HG03159 (cell line): ENCODE measurements around the gene RGPD6.
A peak's percentile ranks its signal among the peaks of the same experiment; 100 is the strongest.
"Not testable (repeated sequence)": the region's sequence is repeated elsewhere in the genome, so short reads cannot be mapped to it uniquely, and the experiment has no call there.

Source experiments
- ATAC-seq: cut with Tn5 transposase; IDR thresholded peaks from one replicate; pipeline ENCODE4 v1.9.1; 2021; ENCODE audit warnings: mild to moderate bottlenecking, moderate library complexity; ENCODE audit not compliant: unreplicated experiment

RGPD6 gene

DNA sequence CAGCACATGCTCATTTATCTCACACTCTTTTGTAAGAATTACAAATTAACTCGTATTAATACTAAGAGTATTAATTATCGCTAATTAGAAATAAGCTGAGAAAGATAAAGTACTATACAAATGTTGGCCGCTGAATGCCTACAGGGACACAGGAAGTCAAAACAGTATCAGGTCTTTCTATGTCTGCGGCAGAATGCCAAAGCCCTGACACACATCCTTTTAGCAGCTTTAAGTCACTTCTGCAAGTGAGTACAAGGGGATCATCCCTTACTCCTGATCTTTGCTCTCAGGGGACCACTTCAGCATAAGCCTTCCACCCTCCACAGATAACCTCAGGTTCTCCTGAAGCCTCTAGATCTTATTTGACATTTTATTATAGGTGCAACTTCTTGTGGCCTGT lies 94.3 kb downstream of the RGPD6 start:
- not testable (repeated sequence) for ATAC-seq

DNA sequence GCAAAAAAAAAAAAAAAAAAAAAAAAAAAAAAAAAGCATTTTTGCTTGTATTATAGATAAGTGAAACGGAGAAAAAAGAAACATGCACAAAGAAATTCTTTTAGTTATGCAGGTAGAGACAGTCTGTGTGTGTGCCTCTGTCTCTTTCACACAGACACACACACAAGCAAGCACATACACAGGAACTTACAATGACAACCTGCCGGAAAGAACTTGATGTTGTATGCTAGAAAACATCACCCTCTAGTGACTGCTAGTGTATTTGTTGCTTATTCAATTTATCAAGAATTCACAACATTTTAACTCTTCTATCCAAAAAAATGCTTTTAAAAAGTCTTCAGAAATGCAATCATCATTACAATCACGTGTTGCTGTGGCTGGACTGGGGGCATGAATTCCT lies 95.8 kb downstream of the RGPD6 start:
- not testable (repeated sequence) for ATAC-seq

DNA sequence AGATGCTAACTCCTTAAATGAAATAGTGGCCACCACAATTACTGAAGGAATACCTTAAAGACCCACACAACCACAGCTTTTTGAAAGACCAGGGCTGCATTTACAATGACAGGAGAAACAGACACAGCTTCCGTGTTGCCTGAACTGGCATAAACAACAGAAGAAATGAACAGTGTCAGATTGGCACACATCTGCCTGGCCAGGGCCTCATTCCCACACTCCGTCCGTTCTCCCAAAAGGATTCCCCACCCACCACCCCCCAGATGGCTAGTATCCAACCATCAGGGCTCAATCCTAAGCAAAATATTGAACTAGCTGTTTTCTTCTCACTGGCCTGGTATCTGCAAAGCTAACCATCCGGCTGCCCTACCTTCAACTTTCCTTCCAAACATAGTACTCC lies 96.9 kb downstream of the RGPD6 start:
- not testable (repeated sequence) for ATAC-seq

DNA sequence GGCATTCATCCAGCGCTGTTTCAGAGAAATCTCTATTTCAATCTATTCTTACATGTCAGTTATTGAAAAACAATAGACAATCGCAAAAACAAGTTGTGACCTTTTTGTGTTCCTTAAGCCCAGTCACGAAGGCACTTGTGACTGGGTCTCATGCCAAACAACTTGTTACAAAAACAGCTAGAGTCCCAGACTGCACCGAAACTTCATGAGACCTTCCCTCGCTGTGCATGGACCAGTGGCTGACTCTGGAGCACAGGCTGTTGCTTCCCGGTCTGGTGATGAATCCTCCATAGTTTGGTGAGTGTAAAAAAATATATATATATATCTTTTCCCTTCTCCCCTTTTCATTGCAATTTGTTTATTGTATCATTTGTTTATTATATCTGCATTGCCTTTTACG lies 99.7 kb downstream of the RGPD6 start:
- not testable (repeated sequence) for ATAC-seq

DNA sequence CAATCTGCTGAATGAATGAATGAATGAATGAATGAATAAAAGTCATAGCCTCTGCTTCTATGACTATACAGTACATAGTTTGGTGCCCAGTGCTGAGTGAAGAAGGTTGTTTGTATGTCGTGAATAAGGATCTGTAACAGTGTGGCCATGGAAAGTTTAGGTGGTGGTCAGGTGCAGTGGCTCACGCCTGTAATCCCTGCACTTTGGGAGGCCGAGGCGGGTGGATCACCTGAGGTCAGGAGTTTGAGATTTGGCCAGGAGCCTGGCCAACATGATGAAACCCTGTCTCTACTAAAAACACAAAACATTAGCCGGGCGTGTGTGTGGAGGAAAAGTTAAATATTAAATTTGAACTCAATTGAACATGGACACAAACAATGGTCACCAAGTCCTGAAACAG lies 100.1 kb downstream of the RGPD6 start:
- ATAC-seq: not testable (repeated sequence)

DNA sequence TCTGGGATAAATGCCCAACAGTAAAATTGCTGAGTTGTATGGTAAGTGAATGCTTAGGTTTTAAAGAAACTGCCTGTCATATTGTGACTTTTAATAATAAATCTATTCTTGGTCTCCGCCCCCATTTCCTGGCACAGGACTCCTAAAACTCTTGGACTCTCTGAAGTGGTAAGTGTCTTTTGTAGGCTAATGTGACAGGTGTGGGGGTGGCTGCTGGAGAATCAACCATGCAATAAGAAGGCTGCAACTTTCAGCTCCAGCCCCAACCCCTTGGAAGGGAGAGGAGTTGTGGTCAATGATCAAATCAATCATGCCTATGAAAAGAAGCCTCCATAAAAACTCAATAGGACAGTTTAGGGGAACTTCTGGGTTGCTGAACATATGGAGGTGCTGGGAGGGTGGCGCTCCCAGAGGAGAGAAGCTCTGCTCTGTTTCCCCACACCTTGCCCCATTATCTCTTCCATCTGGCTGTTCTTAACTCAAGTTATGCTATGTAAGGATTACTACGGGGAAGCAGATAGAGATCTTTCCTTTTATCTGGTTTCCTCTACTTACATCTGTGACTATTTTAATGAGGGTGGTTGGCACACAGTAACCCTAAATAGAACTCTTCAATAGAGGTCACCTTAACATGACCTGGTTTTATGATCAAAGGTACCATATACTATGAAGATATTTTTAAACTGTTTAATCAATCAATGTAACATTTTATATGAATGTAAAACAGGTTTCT lies 101.2 kb downstream of the RGPD6 start:
- not testable (repeated sequence) for ATAC-seq

DNA sequence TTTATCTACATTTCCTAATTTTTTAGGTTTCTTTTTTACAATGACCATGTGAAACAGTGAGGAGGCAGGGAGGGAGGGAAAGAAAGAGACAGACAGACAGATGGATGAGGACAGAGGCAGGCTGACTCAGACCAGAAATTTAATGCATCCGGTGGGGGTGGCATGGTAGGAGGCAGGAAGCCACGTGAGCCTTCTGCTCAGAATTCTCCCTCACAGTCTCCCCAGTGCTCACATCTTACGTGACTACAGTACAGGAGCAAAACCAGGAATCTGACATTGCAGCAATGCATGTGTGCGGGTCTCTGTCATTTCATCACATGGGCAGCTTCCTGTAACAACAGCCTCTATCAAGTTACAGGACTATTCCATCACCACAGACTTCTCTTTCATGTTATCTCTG lies 102.1 kb downstream of the RGPD6 start:
- peak; percentile 98 for ATAC-seq

DNA sequence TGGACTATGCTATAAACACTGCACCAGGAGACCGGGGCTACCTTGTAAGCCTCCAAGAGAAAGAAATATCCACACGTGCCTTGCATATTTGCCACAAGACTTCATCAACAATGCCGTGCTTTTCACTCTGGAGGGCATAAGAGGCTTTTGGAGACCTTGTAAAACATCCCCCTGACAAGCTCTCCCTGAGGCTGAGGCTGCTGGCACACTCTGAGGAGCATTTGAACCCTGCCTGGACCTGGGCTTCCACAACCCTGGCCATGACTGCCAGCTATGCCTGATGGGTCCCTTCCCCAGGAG lies 104.0 kb downstream of the RGPD6 start:
- ATAC-seq: not testable (repeated sequence)

DNA sequence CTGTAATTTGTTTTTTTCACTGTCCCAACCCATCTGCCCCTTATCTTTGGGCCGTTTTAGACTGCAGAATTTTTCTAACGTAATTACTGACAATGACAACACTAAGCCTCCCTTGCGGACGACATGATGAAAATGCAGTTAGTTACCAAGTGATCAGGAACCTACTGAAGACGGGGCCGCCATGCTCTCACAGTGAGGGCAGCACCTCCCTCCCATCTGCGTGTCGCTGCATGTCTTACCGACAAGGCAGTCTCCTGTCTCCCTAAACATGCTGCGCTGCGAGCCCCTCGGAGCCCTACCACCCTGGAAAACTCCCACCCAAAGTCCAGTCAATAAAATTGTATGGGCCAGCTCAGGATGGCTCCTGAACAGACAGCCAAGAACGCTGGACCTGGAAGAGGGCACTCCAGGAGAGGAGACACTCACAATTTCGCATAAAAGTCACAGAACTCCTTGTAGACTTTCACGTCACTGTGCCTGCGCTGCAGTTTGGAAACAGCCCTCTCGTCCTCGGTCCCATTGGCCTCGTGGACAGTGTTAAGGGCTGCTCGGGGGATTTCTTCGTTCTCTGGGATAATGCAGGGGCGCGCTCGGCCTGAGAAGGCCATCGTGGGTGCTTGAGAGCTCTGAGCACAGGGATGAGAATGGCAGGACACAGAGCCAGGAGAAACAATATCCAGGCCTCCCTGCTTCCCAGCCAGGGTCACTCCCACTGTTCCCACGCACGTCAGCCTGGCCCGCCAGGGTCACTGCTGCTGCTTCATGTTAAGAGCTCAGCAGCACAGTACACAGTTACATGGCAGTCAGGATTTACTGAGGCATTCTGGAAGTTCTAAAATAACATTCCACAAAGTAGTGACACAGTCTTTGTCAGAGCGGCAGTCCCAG lies 104.6 kb downstream of the RGPD6 start, which contains the start of gene LIMS4:
TSS of gene LIMS4 (minus strand) at position 646 of the 888 bp plus-strand sequence. CDS start at position 608, 38 bp downstream.
- not testable (repeated sequence) for ATAC-seq

DNA sequence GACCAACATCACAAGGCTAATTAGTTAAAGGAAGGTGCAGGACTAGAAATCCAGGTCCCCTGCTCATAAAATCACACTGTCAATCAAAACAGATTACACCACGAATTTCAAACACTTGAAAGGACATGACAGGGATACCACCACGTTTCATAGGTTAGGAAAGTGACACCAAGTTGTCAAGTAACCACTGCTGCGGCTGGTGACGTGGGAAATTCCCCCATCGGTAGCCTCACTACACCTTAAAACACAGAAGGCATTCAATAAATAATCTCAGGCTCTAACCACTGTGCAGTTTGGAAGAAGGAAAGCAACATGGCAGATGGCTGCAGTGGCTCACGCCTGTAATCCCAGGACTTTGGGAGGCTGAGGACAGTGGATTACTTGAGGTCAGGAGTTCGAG lies 108.1 kb downstream of the RGPD6 start:
- ATAC-seq: not testable (repeated sequence)

DNA sequence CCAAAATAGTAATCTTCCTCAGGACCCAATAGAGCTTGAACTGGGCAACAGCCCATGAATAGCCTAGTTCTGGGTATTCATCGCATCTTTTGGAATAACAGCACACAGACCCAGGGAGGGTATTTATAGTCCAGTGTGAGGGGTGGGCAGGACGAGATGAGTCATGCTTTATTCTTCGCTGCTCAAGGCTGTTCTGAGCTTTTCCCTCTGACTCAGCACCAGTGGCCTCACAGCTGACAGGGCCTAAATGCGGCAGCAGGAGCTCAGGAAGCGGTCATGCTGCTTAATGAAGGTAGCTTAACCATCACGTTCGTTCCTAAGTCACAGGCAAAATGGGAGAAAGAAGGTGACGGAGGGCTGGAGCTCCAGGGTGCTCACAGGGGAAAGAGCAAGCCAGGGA lies 111.7 kb downstream of the RGPD6 start:
- ATAC-seq: not testable (repeated sequence)
